ENCODE data around the gene CLECL1. TPM values are rescaled to one million over a fixed set of nuclear protein-coding genes. Genes with fewer than 3 reads are reported as not detected.
A peak's percentile ranks its signal among the peaks of the same experiment; 100 is the strongest.

Gene CLECL1
- total RNA-seq, 2 experiments from 2014 or later: 73.3 to 114 TPM

DNA sequence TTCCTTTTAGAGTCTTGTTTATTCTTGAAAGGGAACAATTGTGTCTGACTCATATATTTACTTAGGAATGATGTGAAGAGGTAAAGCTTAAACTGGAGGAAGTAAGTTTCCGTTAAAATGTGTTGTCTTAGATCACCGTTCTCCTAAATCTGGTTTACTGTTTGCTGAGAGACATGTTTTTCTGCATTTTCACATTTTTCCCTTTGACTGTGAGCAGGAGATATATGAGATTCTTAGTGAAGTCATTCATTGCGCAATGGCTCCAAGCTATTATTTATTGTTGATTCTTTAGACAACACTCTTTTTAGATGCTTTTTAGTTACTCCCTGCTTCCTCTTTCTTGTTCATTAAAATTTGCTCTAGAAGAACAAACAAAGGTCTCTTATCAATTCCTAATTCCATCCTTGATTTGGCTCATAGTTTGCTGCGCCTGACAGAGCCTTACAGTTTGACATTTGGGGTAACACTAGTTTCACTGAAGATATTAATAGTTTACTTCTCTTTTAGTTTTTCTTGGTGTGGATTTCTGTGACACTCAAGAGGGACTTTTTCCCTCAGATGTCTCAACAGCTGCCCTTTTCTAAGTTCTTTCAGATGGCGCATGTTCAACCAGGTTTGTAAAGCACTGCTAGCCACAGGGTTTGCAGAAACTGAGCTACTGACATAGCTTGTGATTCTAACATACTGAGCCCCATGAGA is 11.4 kb downstream of the CLECL1 start:
- Histone ChIP-seq H3K4me2 (ENCODE audit: low read length) (peak overlapping the region; percentile 80), H2AFZ (ENCODE audit: low read length) (no peak overlapping the region), H3K27ac (ENCODE audit: low read depth, low read length, poor library complexity, severe bottlenecking) (peak overlapping the region; percentile 99), H3K4me3 (ENCODE audit: low read depth, low read length, poor library complexity, severe bottlenecking) (peak overlapping the region; percentile 42), H3K4me1 (ENCODE audit: insufficient read depth, low read length, poor library complexity, severe bottlenecking) (peaks cover 100% of the 10 kb centered on the region), H3K36me3 (ENCODE audit: insufficient read depth, low read length) (peaks cover 59% of the 10 kb centered on the region), H3K9me2 (ENCODE audit: insufficient read depth, low read length) (no peaks in the 10 kb centered on the region), H3K79me2 (ENCODE audit: insufficient read depth, low read depth, low read length) (peaks cover 87% of the 10 kb centered on the region), H4K20me1 (ENCODE audit: insufficient read depth, low read length) (no peaks in the 10 kb centered on the region), H3K9me3 (ENCODE audit: low read length) (0 out of 2 replicates have a peak, but pooled peaks cover 4% of the 10 kb centered on the region)
- TF ChIP-seq, protein P1, sequence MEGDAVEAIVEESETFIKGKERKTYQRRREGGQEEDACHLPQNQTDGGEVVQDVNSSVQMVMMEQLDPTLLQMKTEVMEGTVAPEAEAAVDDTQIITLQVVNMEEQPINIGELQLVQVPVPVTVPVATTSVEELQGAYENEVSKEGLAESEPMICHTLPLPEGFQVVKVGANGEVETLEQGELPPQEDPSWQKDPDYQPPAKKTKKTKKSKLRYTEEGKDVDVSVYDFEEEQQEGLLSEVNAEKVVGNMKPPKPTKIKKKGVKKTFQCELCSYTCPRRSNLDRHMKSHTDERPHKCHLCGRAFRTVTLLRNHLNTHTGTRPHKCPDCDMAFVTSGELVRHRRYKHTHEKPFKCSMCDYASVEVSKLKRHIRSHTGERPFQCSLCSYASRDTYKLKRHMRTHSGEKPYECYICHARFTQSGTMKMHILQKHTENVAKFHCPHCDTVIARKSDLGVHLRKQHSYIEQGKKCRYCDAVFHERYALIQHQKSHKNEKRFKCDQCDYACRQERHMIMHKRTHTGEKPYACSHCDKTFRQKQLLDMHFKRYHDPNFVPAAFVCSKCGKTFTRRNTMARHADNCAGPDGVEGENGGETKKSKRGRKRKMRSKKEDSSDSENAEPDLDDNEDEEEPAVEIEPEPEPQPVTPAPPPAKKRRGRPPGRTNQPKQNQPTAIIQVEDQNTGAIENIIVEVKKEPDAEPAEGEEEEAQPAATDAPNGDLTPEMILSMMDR (conservative IDR thresholded peaks at IDR 0.05; ENCODE audit: low read length): no peak
- TF ChIP-seq EZH2phosphoT487 (IDR thresholded peaks at IDR 0.05; ENCODE audit: borderline replicate concordance, low read depth, low read length): no peak
- ChIA-PET POLR2A (interaction anchor here (0.7 to 8.5 kb wide), 16 partner anchors 10 to 736 kb away, joined by 3 to 136 read pairs (median 8); partner anchors contain the start of genes CD69, CLEC2D and CLECL1), CTCF (ENCODE audit: unreplicated experiment) (interaction anchor here (0.7 to 1.0 kb wide), 2 partner anchors 21 to 71 kb away, joined by 3 to 4 read pairs; no protein-coding TSS in a partner anchor)
- intact Hi-C loops (cut with micrococcal nuclease; ENCODE audit: unreplicated experiment): loop anchor here (1.0 kb wide), 1 partner anchor 8 kb away; no protein-coding TSS in a partner anchor
- TSS peak; percentile 2 for BruUV-seq (replicated peaks)
- DNase-seq (ENCODE audit: low spot score): peak; percentile 92

- DNase-seq (ENCODE audit: low spot score): no peak
- H3K9me2 ChIP-seq (ENCODE audit: insufficient read depth, low read length): no peaks in the 10 kb centered on the region
- H2AFZ ChIP-seq (ENCODE audit: low read length): no peak overlapping the region
- peaks cover 70% of the 10 kb centered on the region for H3K79me2 ChIP-seq (ENCODE audit: insufficient read depth, low read depth, low read length)
- no peaks in the 10 kb centered on the region for H4K20me1 ChIP-seq (ENCODE audit: insufficient read depth, low read length)
- peaks cover 100% of the 10 kb centered on the region for H3K4me1 ChIP-seq (ENCODE audit: insufficient read depth, low read length, poor library complexity, severe bottlenecking)
- ChIA-PET CTCF (ENCODE audit: unreplicated experiment) (no interaction called here), POLR2A (interaction anchor here (1.6 to 4.5 kb wide), 3 partner anchors 9 to 23 kb away, joined by 3 to 98 read pairs (median 32); partner anchors contain the start of gene CLECL1)
- peaks cover 70% of the 10 kb centered on the region for H3K36me3 ChIP-seq (ENCODE audit: insufficient read depth, low read length)
- no TSS peak for BruUV-seq (replicated peaks)
- no peak for TF ChIP-seq EZH2phosphoT487 (IDR thresholded peaks at IDR 0.05; ENCODE audit: borderline replicate concordance, low read depth, low read length)
- TF ChIP-seq, protein P1 (conservative IDR thresholded peaks at IDR 0.05; ENCODE audit: low read length): no peak
- peak overlapping the region; percentile 9; the same call in 1 of the 2 replicates for H3K4me2 ChIP-seq (ENCODE audit: low read length)
- intact Hi-C loops (cut with micrococcal nuclease; ENCODE audit: unreplicated experiment): no loop called here
- H3K27ac ChIP-seq (ENCODE audit: low read depth, low read length, poor library complexity, severe bottlenecking): peak overlapping the region; percentile 99
- 0 out of 2 replicates have a peak, but pooled peaks cover 3% of the 10 kb centered on the region for H3K9me3 ChIP-seq (ENCODE audit: low read length)
- H3K4me3 ChIP-seq (ENCODE audit: low read depth, low read length, poor library complexity, severe bottlenecking): no peak overlapping the region
Measured at GRCh38 chr12:9719790-9720189, 13.1 kb downstream of the CLECL1 start.
